Stomach (tissue), 4 donors: ENCODE measurements around the gene LHB.

Source experiments
- POLR2A ChIP-seq, 4 donors: fragments of 450-650 bp; IDR thresholded peaks; one replicate each; pipeline ENCODE4 v1.6.1; 2016; ENCODE audit warnings: antibody characterized with exemption in 4 of 4, control low read depth in 2 of 4, mild to moderate bottlenecking in 1 of 4, moderate library complexity in 1 of 4
- POLR2AphosphoS5 ChIP-seq, 3 donors: sonication (generic); formaldehyde crosslinking; IDR thresholded peaks; one replicate each; pipeline ENCODE4 v1.6.1; 2016; ENCODE audit warnings: antibody characterized with exemption in 3 of 3

GRCh38 chr19:48991011-48991609, 25.8 kb downstream of the LHB start:
- TF ChIP-seq POLR2A (IDR thresholded peaks at IDR 0.05), result no peak
- no peak for TF ChIP-seq POLR2AphosphoS5 (IDR thresholded peaks at IDR 0.05)
